ENCODE data around the gene ZNF502. TPM values are rescaled to one million over a fixed set of nuclear protein-coding genes. Genes with fewer than 3 reads are reported as not detected.

Gene ZNF502
- total and polyA plus RNA-seq, 11 donors: 1.9 to 4.8 (median 3.4) TPM

- peaks cover 0 to 25% (median 0%) of the 10 kb centered on the region in 9 donors for H3K36me3 ChIP-seq
- intact Hi-C loops (cut with DNase I): loop anchor here in 9 of 10 donors (1.0 to 10.0 kb wide), 7 partner anchors 31 to 103 kb away; partner anchors contain the start of genes TMEM42 (in 7 of the 9), ZNF502 (in 2 of the 9) and ZNF501 (in 1 of the 9)
- peaks cover 0 to 19% (median 1%) of the 10 kb centered on the region in 12 donors for H3K9me3 ChIP-seq
- peaks cover 0 to 20% (median 13%) of the 10 kb centered on the region in 12 donors for H3K4me1 ChIP-seq
- H3K27ac ChIP-seq: peak within 1 kb of the TSS in 11 of 12 donors; percentile 34 to 84 (median 72)
- ATAC-seq: peak; percentile 99 to 100 (median 100)
- peak within 1 kb of the TSS; percentile 63 to 94 (median 74) for H3K4me3 ChIP-seq
- no peaks in the 10 kb centered on the region for H3K27me3 ChIP-seq
- WGBS, 4 donors: 0 to 2% (median 1%) methylated on average over 38 to 64 of the region's 64 CpGs
- peak in 1 of 2 donors; percentile 53 for TF ChIP-seq POLR2A (IDR thresholded peaks at IDR 0.05)
- TF ChIP-seq CTCF (IDR thresholded peaks at IDR 0.05): peak in 2 of 12 donors; percentile 17 to 22
- peak; percentile 95 to 98 (median 96) for DNase-seq
Measured at GRCh38 chr3:44761424-44762169, 49.1 kb downstream of the ZNF502 start, which contains the start of the genes KIAA1143 and KIF15. Gene KIAA1143 (minus strand): TSS chr3:44761619. CDS start chr3:44761602, 17 bp downstream. Gene KIF15 (plus strand): TSS chr3:44761794. CDS start chr3:44761866, 72 bp downstream.

DNA sequence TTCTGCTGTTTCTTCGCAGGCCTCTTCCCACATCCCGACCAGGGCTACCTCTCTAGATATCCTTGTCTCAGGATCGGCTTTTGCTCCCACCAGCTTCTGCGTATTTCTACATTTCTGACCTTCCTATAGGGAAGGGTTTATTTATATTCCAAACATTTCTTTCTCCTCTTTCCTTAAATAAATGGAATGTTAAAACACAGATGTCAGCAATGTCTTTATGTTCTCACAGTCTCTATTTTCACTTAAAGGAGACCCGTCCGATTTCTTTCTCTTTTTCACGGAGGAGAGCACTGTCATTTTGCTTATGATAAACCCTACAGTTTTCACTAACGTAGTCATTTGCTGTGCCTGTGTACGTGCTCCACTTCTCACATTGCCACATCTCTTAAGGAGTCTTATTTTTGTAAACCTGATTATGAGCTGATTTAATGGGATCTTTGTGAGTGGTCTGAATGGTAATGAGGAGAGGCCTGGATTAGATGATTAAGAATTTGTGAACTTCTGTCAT, 49.8 kb downstream of the ZNF502 start:
- Histone ChIP-seq H3K4me3 (peak overlapping the region; percentile 63 to 94 (median 74)), H3K9me3 (peaks cover 0 to 19% (median 1%) of the 10 kb centered on the region in 12 donors), H3K36me3 (peaks cover 0 to 24% (median 0%) of the 10 kb centered on the region in 9 donors), H3K27ac (peak overlapping the region in 1 of 12 donors; percentile 6), H3K27me3 (no peaks in the 10 kb centered on the region), H3K4me1 (peaks cover 0 to 20% (median 13%) of the 10 kb centered on the region in 12 donors)
- ATAC-seq (no peak), DNase-seq (no peak)
- no peak for TF ChIP-seq CTCF (IDR thresholded peaks at IDR 0.05)
- TF ChIP-seq POLR2A (IDR thresholded peaks at IDR 0.05): no peak
- WGBS, 4 donors: 1 to 4% (median 2%) methylated on average over 9 of the region's 9 CpGs
- intact Hi-C loops (cut with DNase I): loop anchor here in 8 of 10 donors (5.0 to 10.0 kb wide), 3 partner anchors 85 to 103 kb away; partner anchors contain the start of gene TMEM42 (in 7 of the 8)

GRCh38 chr3:44762690-44763089, 50.2 kb downstream of the ZNF502 start:
- intact Hi-C loops (cut with DNase I): loop anchor here in 8 of 10 donors (5.0 to 10.0 kb wide), 3 partner anchors 85 to 102 kb away; partner anchors contain the start of gene TMEM42 (in 7 of the 8)
- DNase-seq: no peak

More at GRCh38 chr3:44762690-44763089, 50.2 kb downstream of the ZNF502 start:
- Histone ChIP-seq H3K27ac (no peak overlapping the region), H3K36me3 (peaks cover 0 to 19% (median 0%) of the 10 kb centered on the region in 9 donors), H3K9me3 (peaks cover 0 to 19% (median 1%) of the 10 kb centered on the region in 12 donors), H3K4me1 (peaks cover 0 to 20% (median 13%) of the 10 kb centered on the region in 12 donors), H3K4me3 (peak overlapping the region in 3 of 12 donors; percentile 80 to 94 (median 91)), H3K27me3 (no peaks in the 10 kb centered on the region)
- WGBS, 4 donors: 39 to 51% (median 45%) methylated on average over 5 of the region's 5 CpGs
- no peak for TF ChIP-seq CTCF (IDR thresholded peaks at IDR 0.05)
- no peak for TF ChIP-seq POLR2A (IDR thresholded peaks at IDR 0.05)
- ATAC-seq: no peak
